A549 (cell line): ENCODE results near the gene MGST2. TPM values are rescaled to one million over a fixed set of nuclear protein-coding genes. Genes with fewer than 3 reads are reported as not detected.
A peak's percentile ranks its signal among the peaks of the same experiment; 100 is the strongest.

ENCODE experiments used
- ATAC-seq, 2 experiments: fragments of 200-7000 bp in 1 of 2; fragments of >200 bp in 1 of 2; cut with Nextera tagmentation in 1 of 2; cut with Tn5 transposase in 1 of 2; 3 replicates each; pipeline versions ENCODE4 v1.8.0 to v1.9.1; 2018 to 2020; ENCODE audit warnings: mild to moderate bottlenecking in 1 of 2, moderate library complexity in 1 of 2
- CTCF ChIA-PET: fragments of 300-600 bp; sonication (Branson Sonifier 250); formaldehyde crosslinking; extraction: SDS; loops from one replicate; lab custom pipeline; 2021; ENCODE audit warnings: antibody characterized with exemption, inconsistent platforms; lab: Yijun Ruan, JAX
- POLR2A ChIA-PET: fragments of 350-600 bp; formaldehyde crosslinking; extraction: SDS; loops from one replicate; lab custom pipeline; 2021; ENCODE audit warnings: antibody characterized with exemption, inconsistent platforms; lab: Yijun Ruan, JAX
- DNase-seq, 2 experiments: peaks; one replicate each; pipeline versions ENCODE4 v3.0.0 to v3.0.0-alpha.2; 2011 to 2016; ENCODE audit warnings: low read depth in 1 of 2, low spot score in 1 of 2
- FAIRE-seq: peaks from 2 replicates; lab custom pipeline; 2011; peaks lifted over from hg19 to GRCh38; lab: Jason Lieb, UNC
- H3K27ac ChIP-seq, 2 experiments: fragments of >200 bp; sonication (Bioruptor Twin); formaldehyde crosslinking; 3 replicates each; pipeline ENCODE4 v1.5.1; 2016 to 2017
- H3K4me1 ChIP-seq: fragments of >200 bp; sonication (Bioruptor Twin); formaldehyde crosslinking; 3 replicates; pipeline ENCODE4 v1.6.1; 2016
- H3K4me2 ChIP-seq: fragments of >200 bp; sonication (Bioruptor Twin); formaldehyde crosslinking; 3 replicates; pipeline ENCODE4 v1.6.1; 2016
- H3K4me3 ChIP-seq: fragments of >200 bp; sonication (Bioruptor Twin); formaldehyde crosslinking; 3 replicates; pipeline ENCODE4 v1.5.1; 2016
- H3K9me3 ChIP-seq: fragments of >200 bp; sonication (Bioruptor Twin); formaldehyde crosslinking; 3 replicates; pipeline ENCODE4 v1.6.1; 2016
- ATOH8 ChIP-seq: fragments of 250-450 bp; sonication (Bioruptor Pico); IDR thresholded peaks from 2 replicates; pipeline ENCODE4 v1.5.0; 2020; ENCODE audit warnings: low read depth, mild to moderate bottlenecking, moderate library complexity
- BCL3 ChIP-seq: fragments of >200 bp; sonication (Bioruptor Twin); formaldehyde crosslinking; IDR thresholded peaks from 3 replicates; pipeline ENCODE4 v1.6.1; 2016
- BHLHE40 ChIP-seq: IDR thresholded peaks from 2 replicates; pipeline ENCODE4 v1.6.1; 2012; ENCODE audit warnings: low read depth, low read length, inconsistent platforms
- CTCF ChIP-seq: fragments of >200 bp; sonication (Bioruptor Twin); formaldehyde crosslinking; IDR thresholded peaks from 3 replicates; pipeline ENCODE4 v1.5.1; 2016
- EHMT2 ChIP-seq: fragments of 200-600 bp; sonication (generic); IDR thresholded peaks from 2 replicates; pipeline ENCODE4 v1.6.1; 2016; ENCODE audit warnings: antibody characterized with exemption, low read depth, mild to moderate bottlenecking, moderate library complexity
- ELK1 ChIP-seq: fragments of 150-350 bp; IDR thresholded peaks from 2 replicates; pipeline ENCODE4 v1.6.1; 2014; ENCODE audit warnings: low read depth, mild to moderate bottlenecking, low read length
- FOXS1 ChIP-seq: fragments of 250-450 bp; sonication (Bioruptor Pico); IDR thresholded peaks from 2 replicates; pipeline ENCODE4 v1.5.0; 2020; ENCODE audit warnings: mild to moderate bottlenecking, moderate library complexity
- GATA3 ChIP-seq: IDR thresholded peaks from 2 replicates; pipeline ENCODE4 v1.6.1; 2012; ENCODE audit warnings: borderline replicate concordance
- HDAC2 ChIP-seq: fragments of 200-600 bp; sonication (generic); IDR thresholded peaks from 2 replicates; pipeline ENCODE4 v1.6.1; 2016
- HEYL ChIP-seq: fragments of 250-450 bp; sonication (Bioruptor Pico); IDR thresholded peaks from 2 replicates; pipeline ENCODE4 v1.8.0; 2021; ENCODE audit warnings: mild to moderate bottlenecking, moderate library complexity
- HOXA7 ChIP-seq: fragments of 250-450 bp; sonication (Bioruptor Pico); IDR thresholded peaks from 2 replicates; pipeline ENCODE4 v1.5.0; 2020; ENCODE audit warnings: mild to moderate bottlenecking, moderate library complexity
- HOXB13 ChIP-seq: fragments of 250-450 bp; sonication (Bioruptor Pico); IDR thresholded peaks from 2 replicates; pipeline ENCODE4 v1.5.0; 2020; ENCODE audit warnings: low read depth, mild to moderate bottlenecking, moderate library complexity
- JUN ChIP-seq, 2 experiments: fragments of >200 bp; sonication (Bioruptor Twin); formaldehyde crosslinking; IDR thresholded peaks; 2 replicates in 1 of 2; 3 replicates in 1 of 2; pipeline ENCODE4 v1.6.1; 2016 to 2017
- KDM5A ChIP-seq: fragments of 200-600 bp; sonication (generic); IDR thresholded peaks from 2 replicates; pipeline ENCODE4 v1.6.1; 2016; ENCODE audit warnings: antibody characterized with exemption, mild to moderate bottlenecking
- MAZ ChIP-seq: fragments of 150-350 bp; IDR thresholded peaks from 2 replicates; pipeline ENCODE4 v1.6.1; 2014; ENCODE audit warnings: antibody characterized with exemption, low read depth, low read length, borderline replicate concordance
- NFE2L2 ChIP-seq: fragments of 150-350 bp; conservative IDR thresholded peaks from 2 replicates; pipeline ENCODE4 v1.6.1; 2014; ENCODE audit warnings: low read length
- NPAS2 ChIP-seq: fragments of 250-450 bp; sonication (Bioruptor Pico); IDR thresholded peaks from 2 replicates; pipeline ENCODE4 v1.8.0; 2022; ENCODE audit warnings: mild to moderate bottlenecking, moderate library complexity, borderline replicate concordance
- PHF8 ChIP-seq: fragments of 200-600 bp; sonication (generic); IDR thresholded peaks from 2 replicates; pipeline ENCODE4 v1.6.1; 2016; ENCODE audit warnings: low read depth, mild to moderate bottlenecking, antibody characterized with exemption, moderate library complexity, borderline replicate concordance
- RAD21 ChIP-seq, 2 experiments: fragments of >200 bp in 1 of 2; sonication (Bioruptor Twin) in 1 of 2; formaldehyde crosslinking in 1 of 2; IDR thresholded peaks in 1 of 2; conservative IDR thresholded peaks in 1 of 2; 2 replicates in 1 of 2; 3 replicates in 1 of 2; pipeline ENCODE4 v1.6.1; 2012 to 2018; ENCODE audit warnings: inconsistent platforms in 1 of 2
- RARB ChIP-seq: fragments of 250-450 bp; sonication (Bioruptor Pico); IDR thresholded peaks from 2 replicates; pipeline ENCODE4 v1.8.0; 2021; ENCODE audit warnings: mild to moderate bottlenecking, moderate library complexity
- REST ChIP-seq: fragments of 200-600 bp; sonication (generic); IDR thresholded peaks from 2 replicates; pipeline ENCODE4 v1.6.1; 2016; ENCODE audit warnings: antibody characterized with exemption, mild to moderate bottlenecking, moderate library complexity
- SMC3 ChIP-seq: fragments of >200 bp; sonication (Bioruptor Twin); formaldehyde crosslinking; IDR thresholded peaks from 3 replicates; pipeline ENCODE4 v1.6.1; 2018; ENCODE audit warnings: inconsistent platforms
- ZFP36 ChIP-seq: fragments of 450-650 bp; IDR thresholded peaks from 2 replicates; pipeline ENCODE4 v1.6.1; 2014; ENCODE audit warnings: borderline replicate concordance; ENCODE audit not compliant: partially characterized antibody
- ZNF302 ChIP-seq: fragments of 250-450 bp; sonication (Bioruptor Pico); IDR thresholded peaks from 2 replicates; pipeline ENCODE4 v1.9.0; 2021; ENCODE audit warnings: inconsistent platforms, mild to moderate bottlenecking, moderate library complexity
- WGBS: methylation state at CpG from one replicate; pipeline ENCODE4 v1.1.6; 2017; ENCODE audit errors: missing lambda C conversion rate; 5-methylcytosine and 5-hydroxymethylcytosine counted together
- polyA plus RNA-seq, 4 experiments: library from polyadenylated mRNA; depleted of rRNA in 3 of 4; stranded (reverse); fragments of >200 nt; fragmentation: RNase III in 1 of 4; extraction: RNeasy Plus Mini Kit Qiagen cat#74134 plus additional on column Dnase treatment in 1 of 4; gene quantifications; 2 replicates in 3 of 4; 3 replicates in 1 of 4; pipeline ENCODE4 v1.2.3, GENCODE V29; 2011 to 2017

Gene MGST2
- polyA plus RNA-seq, 2 of the 4 experiments (the other 2 are of a cell fraction) = 44.0 to 62.1 TPM

GRCh38 chr4:139633661-139634060 lies 32.0 kb upstream of the MGST2 start:
- POLR2A ChIA-PET = interaction anchor here (0.8 to 2.4 kb wide), 3 partner anchors 30 to 136 kb away, joined by 3 to 9 read pairs (median 3); partner anchors contain the start of gene SETD7
- DNase-seq (peak; percentile 17 to 42), ATAC-seq (peak; percentile 78 to 93), FAIRE-seq (no peak)
- Histone ChIP-seq H3K4me3 (0 out of 3 replicates have a peak overlapping the region, but pooled peaks have one; percentile 6), H3K4me2 (peak overlapping the region; percentile 53), H3K27ac (peak overlapping the region; percentile 37 to 77), H3K4me1 (peaks cover 15% of the 10 kb centered on the region), H3K9me3 (peaks cover 4% of the 10 kb centered on the region; the same call in 1 of the 3 replicates)
- CTCF ChIA-PET = interaction anchor here (0.7 to 13.0 kb wide), 25 partner anchors 9 to 220 kb away, joined by 3 to 109 read pairs (median 4); no protein-coding TSS in a partner anchor
- TF ChIP-seq RAD21 (conservative IDR thresholded peaks at IDR 0.05 in 1 of 2, IDR thresholded peaks at IDR 0.05 in 1 of 2) (peak; percentile 82 to 83), ZNF302 (CRISPR knock-in tag) (no peak), BCL3 (no peak), REST (no peak), GATA3 (no peak), HEYL (CRISPR knock-in tag) (no peak), CTCF (peak; percentile 58), MAZ (no peak), HOXB13 (no peak), SMC3 (peak; percentile 57)
- 26% methylated on average over 11 of the region's 11 CpGs for WGBS

GRCh38 chr4:139635966-139636365 lies 29.7 kb upstream of the MGST2 start:
- ATAC-seq = no peak
- Histone ChIP-seq H3K27ac (peak overlapping the region; percentile 38 to 57; a peak in 4 of 6 replicates), H3K4me3 (no peak overlapping the region), H3K4me1 (peaks cover 25% of the 10 kb centered on the region), H3K4me2 (peak overlapping the region; percentile 54), H3K9me3 (peaks cover 4% of the 10 kb centered on the region; the same call in 1 of the 3 replicates)
- no peak for FAIRE-seq
- ChIA-PET CTCF (interaction anchor here (1.0 to 13.0 kb wide), 4 partner anchors 9 to 32 kb away, joined by 4 to 109 read pairs (median 6); no protein-coding TSS in a partner anchor), POLR2A (no interaction called here)
- WGBS = 56% methylated on average over 3 of the region's 3 CpGs
- no peak for DNase-seq
- TF ChIP-seq PHF8 (no peak), EHMT2 (no peak), HOXA7 (CRISPR knock-in tag) (no peak), FOXS1 (CRISPR knock-in tag) (no peak), HDAC2 (no peak), BHLHE40 (no peak), ZFP36 (no peak), JUN (IDR thresholded peaks at IDR 0.05) (no peak), RARB (no peak), NPAS2 (CRISPR knock-in tag) (no peak), REST (no peak), KDM5A (no peak), NFE2L2 (no peak), ATOH8 (no peak), ELK1 (no peak)
